Stimulated activated CD4-positive, alpha-beta T cell treated with anti-CD3 and anti-CD28 coated beads, TNF-alpha, amount 100 ng/mL, for 4 hours (primary cell): Measurements from ENCODE around the gene ERCC1.

Source experiments
- DNase-seq, 3 experiments: peaks; one replicate each; pipeline ENCODE4 v3.0.0-alpha.2; 2020; ENCODE audit warnings: low read depth in 3 of 3

Gene ERCC1

DNA sequence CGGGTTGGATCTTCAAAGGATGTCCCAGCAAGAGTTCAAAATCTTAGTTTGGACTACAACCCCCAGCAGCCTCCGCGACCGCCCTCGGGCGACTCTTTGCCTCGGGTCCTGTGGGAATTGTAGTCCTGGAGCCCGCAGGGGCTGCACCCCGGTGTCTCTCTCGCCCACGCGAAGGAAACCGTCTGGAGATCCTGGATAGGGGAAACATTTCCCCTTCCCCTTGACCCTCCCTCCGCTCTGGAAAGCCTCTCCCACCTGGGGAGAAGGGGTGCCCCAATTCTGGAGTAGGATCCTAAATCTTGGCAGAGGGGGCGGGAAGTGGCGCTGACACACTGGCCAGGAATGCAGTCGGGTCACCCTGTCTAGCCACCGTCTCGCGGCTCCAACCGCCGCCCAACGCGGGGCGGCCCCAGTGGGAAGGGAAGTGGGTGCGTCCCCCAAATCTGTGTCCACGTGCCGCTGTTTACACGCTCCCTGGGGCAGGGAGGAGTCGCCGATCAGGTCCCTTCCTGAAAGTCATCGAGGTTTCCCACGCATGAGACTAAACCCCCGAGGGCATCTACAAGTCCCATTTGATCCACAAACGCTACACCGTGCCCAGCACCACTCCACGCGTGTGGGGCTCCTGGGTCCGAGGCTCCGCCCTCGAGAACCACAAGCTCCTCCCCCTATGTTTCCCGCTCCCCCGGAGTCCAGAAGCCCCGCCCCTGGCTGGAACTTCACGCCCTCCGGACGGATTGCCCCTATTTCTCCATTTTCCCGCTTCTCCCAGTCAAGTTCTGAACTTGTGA is 18.1 kb downstream of the ERCC1 start:
- peak; percentile 60 to 71 (median 65) for DNase-seq

DNA sequence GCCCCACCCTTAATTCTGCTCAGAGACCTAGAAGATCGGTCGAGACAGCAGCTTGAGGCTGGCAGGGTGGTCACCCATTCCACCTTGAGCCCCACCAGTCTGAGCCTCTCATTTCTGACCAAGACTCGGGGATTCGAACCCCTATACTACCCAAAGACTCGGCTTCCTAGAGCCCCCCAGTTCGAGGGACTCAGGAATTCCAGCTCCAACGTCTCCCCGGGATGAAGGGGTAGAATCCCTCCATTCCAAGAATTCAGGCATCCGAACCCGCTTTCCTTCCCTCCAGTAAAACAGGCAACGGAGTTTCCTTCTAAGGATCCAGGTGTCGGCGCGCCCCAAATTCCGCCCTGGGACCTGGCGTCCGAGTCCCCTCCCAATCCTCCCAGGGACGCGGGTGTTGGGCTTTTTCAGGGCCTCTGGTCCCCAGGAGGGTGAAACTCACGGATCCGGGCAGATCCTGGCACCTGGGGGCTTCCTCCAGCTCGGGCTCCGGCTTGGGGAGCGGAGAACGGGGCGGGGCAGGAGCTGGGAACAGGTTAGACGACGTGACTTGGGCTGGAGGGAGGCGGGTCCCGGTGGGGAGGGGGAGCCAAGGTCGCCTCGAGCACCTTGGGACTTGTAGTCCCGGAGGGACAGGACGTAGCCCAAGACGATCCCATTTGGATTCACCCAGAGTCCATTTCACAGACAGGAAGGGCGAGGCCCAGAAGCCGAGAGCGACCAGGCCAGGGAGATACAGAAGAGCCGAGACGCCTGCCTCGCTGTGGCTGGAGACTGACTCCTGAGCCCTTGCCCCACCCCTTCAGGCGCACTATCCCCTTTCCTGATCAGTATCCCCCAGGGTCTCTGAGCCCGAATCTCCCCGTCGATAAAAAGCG is 18.9 kb downstream of the ERCC1 start, which contains the start of gene PPP1R13L:
TSS of gene PPP1R13L (minus strand) at position 513 of the 878 bp plus-strand sequence. CDS start 6,751 bp downstream, outside the sequence.
- peak in 1 of 3 experiments; percentile 37 for DNase-seq

DNA sequence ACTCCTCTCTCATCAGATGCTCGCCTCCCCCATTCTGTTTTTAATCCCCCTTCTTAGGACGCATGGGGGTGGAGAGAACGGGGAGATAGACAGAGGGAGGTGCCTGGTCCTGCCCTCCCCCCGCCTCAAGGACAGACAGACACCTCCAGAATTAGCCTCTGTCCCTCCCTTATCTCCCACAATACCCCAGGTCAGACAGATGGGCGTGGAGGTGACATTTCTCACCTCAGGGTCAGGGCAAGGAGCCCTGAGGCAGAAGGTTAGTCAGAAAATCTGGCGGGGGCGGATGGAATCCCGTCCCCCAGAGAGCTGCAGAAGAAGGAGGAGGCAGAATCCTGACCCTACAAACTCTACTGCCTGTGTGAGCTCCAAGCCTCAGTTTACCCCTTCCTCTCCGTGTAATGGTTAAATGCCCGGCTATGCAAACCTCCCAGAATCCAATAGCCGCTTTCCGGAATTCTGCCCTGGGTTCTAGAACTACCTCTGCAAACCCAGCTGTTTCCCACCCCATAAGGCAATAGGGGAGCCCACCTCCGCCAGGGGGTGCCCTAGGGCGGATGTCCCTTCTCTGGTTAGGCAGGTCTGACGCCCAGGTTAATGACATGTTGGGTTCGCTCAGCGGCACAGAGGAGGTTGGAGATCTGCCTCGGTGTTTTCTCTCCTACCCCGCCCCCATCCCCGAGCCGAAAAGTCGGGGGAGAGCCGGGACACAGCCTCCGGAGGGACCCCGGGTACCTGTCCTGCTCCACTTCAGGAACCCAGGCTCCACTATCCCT is 19.7 kb downstream of the ERCC1 start:
- no peak for DNase-seq

DNA sequence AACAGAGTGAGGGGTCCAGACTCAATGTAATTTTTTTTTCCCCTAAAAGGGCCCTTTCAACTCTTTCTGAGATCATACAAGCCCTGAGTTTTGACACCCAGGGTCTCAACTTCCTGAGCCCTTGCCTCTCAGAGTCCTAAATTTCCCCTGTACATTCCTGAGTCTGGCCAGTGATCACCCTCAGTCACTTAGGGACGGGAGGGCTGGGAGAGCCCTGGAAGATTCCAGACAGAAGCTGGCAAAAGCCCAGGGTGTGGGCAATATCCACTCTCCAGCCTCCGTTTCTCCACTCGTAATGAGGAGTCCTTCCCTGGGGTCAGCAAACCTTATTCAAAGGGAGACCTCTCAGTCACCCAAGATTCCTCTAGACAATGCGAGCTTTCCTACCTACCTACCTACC is 20.4 kb downstream of the ERCC1 start:
- DNase-seq: no peak

DNA sequence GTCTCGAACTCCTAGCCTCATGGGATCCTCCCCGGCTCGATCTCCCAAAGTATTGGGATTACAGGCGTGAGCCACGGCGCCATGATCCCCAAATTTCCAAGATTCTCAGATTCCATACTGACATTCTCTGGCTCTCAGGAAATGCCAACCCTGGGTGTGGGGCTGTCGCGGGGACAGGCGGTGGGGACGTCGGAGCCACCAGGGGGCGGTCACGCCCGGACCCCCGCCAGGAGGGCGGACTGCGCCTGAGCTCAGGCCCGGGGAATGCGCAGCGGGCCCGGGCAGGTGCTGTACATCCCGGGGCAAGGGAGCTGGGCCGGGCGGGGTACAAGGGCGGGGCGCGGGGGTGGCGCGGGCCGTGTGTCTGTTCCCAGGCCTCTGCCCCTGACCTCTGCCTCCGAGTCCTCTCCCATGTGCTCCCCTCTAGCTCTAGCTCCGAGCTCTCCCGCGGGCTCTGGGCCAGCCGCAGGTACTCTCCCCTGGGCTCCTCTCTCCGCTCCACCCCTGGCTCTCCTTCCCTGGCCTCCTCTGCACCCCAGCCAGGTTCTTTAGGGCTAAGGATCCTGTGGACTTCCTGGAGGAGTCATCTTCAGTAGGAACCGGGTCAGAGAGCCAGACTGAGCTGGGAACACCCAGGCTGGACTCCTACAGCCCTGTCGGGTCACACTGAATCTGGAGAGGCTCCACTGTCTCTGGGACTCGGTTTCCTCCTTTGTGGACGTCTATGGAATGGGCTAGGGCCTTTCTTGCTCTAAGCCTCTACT is 21.2 kb downstream of the ERCC1 start:
- no peak for DNase-seq

DNA sequence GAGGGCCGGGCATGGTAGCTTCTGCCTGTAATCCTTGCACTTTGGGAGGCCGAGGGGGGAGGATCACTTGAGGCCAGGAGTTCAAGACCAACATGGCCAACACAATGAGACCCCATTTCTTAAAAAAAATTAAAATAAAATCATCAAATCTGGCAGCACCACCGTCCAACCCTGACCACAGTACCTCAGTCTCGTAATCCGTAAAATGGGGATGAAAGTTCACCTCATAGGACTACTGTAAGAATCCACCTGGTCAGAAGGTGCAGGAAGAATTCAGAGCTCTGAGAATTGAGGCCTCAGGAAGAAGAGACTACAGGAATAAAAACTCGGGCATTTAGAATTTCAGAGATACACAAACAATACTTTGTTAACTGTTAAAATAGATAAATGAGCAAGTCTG is 21.9 kb downstream of the ERCC1 start:
- DNase-seq: no peak

DNA sequence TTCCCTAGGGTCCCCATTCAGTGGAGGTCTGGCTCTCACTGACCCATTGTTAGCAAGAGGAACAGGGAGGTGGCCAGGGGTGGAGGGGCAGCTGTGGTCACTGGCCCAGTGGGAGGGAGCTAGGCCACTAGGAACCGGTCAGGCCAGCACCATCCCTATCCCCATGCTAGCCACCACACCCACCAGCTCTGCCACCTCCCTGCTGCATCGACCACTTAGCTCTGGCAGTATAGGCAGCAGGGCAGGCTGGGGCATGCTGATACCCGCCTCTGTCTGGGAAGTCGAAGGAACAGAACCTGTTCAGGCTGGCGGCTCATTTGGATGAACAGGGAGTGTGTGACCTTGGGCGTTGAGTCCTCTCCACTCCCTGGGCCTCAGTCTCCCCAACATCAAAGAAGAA is 23.5 kb downstream of the ERCC1 start:
- DNase-seq: no peak

DNA sequence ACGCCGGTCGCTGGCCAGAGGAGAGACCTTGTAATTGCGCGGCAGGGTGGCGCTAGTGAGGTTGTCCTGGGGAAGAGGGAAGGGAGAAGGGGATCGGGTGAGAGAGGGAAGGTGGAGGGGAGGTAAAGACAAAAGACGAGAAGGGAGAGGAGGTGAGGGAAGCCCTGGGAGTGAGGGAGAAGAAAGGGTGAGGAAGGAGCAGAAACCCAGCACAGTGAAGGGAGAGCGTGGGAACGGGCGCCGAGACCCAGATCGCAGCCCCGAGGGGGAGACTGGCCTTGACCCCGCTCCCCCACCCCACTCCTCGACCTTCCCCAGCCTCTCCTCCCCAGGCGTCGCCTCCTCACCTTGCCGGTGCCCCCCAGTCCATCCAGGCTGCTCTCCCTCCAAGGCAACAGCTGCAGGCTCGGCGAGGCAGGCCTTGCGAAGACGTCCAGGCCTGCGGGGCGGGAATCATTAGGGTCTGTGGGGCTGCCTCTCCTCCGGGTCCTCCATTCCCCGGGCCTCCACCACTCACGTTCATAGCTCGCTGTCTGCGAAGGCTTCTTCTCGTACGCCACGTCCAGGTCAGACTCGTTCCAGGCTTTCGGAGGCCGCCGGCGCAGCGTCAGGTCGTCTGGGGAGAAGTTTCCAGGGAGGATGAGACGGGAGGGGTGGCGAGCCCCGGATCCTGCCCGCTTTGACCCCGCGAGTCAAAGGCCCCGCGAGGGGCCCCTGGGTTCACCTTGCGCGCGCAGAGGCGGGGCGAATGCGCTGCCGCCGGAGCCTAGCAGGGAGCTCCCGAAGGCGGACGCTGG is 27.7 kb downstream of the ERCC1 start:
- DNase-seq: no peak

DNA sequence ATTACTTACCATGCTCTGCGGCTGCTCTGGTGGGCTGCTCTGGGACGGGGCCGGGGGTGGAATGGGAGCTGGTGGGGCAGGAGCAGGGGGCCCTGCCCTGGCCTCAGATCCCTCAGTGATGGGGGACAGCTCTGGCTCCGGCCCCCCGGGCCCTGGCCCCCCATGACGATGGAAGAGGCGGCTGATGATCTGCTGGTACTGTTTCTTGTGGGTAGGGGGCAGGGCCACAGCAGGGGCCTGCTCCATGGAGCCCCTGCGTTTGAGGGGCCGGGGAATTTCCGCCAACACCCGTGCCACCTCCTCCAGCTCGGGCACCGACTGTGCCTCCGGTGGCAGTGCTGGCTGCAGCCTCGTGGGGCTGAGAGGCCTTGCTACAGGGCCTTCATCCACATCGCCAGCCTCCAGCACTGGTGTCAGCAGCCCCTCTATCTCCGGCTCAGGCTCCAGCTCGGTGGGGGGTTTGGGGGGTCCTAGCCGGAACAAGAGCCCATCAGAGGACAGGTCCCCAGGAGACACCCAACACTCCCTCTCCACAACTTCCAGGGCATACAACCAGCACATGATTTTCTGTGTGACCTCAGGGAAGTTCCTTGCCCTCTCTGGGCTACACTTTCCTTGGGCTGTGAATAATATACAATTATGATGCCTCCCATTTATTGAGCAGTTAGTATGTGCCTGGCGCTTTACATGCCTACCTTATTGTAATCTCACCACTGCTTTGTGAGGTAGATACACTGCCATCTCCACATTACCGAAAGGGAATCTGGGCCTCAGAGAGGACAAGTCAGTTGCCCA is 31.6 kb downstream of the ERCC1 start:
- DNase-seq: no peak

DNA sequence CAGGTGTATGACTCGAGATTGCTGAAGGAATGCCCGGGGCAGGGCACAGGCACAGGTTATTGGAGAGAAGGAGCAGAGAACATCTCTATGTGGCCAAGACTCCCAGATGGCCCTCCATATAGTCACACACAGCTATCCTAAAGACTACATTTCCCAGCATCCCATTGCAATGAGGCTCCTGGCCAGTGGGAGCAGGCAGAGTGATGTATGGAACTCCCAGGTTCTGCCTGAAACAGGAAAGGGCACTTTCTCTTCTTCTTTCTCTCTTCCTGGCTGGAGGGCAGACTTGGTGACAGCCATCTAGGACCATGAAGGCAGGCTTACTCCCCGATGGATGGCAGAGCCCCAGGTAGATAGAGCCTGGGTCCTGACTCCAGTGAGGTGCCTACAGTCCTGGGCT is 32.4 kb downstream of the ERCC1 start:
- DNase-seq: no peak

DNA sequence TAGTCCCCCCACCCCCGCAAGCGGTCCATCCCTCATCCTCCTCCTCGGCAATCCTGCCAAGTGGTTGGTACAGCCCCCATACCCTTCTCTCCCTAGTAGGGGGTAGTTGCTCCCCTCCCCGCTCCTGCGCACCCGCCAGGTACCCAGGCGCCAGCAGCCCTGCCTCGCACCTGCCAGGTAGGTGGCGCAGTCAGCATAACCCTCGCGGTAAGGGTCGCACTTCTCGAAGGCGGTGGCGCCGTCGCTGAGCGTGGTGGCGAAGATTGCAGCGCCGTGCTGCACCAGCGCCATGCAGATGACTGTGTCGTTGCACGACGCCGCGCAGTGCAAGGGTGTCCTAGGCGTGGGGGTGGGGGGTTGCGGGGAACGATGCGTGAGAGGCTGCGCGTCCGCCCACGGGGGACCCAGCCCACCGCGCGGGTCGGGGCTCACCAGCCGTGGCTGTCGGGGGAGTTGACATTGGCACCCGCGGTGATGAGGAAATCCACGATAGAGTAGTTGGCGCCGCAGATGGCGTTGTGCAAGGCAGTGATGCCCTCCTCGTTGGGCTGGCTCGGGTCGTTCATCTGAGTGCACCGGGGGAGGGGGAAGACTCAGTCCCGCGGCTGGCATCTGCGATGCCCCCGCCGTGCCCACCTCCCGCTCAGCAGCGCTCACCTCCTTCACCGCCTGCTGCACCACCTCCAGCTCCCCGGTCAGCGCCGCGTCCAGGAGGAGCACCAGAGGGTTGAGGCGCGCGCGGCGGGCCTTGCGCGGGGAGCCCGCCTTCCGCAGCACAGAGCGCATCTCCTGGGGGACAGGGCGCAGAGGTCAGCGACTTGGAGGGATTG is 38.1 kb downstream of the ERCC1 start:
- no peak for DNase-seq

DNA sequence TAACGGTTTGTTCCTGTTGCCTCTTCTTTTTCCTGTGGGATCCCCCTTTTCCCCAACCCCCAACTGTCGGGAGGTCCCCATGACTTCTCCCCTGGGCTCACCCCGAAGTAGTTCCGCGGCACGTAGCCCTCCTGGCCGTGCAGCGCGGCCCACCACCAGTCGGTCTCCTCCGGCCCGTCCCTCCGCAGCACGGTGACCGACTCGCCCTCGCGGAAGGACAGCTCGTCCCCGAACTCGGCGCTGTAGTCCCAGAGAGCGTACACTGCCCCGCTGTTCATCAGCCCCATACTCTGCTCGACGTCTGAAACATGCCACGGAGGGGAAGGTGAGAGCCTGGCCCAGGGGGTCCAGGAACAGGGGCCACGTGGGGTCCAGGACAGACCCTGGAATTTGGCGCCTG is 41.3 kb downstream of the ERCC1 start:
- no peak for DNase-seq

DNA sequence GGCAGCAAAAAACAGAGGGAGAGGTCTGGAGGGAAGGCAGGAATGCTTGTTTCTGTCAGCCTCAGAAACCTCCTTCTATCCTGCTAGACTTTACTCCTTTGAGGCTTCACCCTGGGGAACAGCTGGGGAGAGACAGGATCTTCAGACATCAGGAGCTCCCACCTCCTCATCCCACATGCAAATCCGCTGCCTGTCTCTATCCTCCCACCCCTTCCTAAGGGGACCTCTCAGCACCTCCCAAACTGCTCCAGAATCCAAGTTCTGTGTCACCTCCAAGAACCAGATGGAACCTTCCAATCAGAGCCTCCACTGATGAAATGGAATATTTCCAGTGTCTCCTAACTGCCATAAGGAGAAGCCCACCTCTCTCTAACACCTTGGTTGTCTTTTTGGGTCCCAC is 43.6 kb downstream of the ERCC1 start:
- DNase-seq: no peak

DNA sequence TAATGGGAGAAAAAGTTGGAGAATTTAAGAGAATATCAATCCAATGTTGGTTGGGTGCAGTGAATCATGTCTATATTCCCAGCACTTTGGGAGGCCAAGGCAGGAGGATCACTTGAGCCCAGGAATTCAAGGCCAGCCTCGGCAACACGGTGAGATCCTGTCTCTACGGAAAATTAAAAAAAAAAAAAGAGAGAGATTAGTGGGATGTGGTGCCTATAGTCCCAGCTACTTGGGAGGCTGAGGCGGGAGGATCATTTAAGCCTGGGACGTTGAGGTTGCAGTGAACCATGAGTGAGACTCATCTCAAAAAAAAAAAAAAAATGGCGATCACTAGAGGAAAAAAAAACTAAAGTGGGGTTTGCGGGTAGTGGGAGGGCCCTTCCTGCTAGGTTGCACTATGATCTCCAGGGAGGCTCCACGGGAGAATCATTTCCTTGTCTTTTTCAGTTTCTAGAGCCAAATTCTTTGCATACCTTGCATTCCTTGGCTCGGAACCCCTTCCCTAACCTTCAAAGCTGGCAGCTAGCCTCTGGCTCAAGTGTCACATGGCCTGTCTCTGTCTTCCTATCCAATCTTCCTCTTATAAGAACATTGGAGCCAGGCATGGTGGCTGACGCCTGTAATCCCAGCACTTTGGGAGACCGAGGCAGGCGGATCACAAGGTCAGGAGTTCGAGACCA is 47.5 kb downstream of the ERCC1 start:
- no peak for DNase-seq

DNA sequence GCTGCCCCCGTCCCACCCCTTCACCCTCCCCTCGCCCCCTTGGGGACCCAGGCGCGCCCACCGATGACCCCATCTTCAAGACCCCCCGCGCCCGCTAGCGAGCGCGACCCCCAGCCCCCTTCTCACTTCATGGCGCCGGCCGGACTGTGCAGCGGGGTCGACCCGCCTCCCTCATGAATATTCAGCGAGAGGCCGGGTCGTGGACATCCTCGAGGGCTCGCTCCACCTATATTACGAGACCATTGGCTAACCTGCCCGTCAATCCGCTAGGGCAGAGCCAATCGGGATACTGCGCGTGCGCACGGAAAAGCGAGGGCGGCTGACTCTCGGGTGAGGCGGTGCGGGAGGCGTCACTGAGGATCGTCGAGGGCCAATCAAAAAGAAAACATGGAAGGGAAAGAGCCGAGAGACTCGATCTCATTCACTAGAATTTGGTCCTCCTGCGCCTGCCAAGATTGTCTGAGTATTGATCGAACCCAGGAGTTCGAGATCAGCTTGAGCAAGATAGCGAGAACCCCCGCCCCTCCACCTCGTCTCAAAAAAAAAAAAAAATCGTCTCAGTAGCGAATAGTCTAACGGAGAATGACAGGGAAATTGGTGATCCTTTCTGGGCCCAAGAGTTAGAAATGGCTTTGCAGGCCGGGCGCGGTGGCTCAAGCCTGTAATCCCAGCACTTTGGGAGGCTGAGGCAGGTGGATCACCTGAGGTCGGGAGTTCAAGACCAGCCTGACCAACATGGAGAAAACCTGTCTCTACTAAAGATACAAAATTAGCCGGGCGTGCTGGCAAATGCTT is 53.1 kb downstream of the ERCC1 start, which contains the start of gene ERCC2:
TSS of gene ERCC2 (minus strand) at position 164 of the 795 bp plus-strand sequence. CDS start at position 131, 33 bp downstream.
- DNase-seq: peak; percentile 99 to 100 (median 99)

DNA sequence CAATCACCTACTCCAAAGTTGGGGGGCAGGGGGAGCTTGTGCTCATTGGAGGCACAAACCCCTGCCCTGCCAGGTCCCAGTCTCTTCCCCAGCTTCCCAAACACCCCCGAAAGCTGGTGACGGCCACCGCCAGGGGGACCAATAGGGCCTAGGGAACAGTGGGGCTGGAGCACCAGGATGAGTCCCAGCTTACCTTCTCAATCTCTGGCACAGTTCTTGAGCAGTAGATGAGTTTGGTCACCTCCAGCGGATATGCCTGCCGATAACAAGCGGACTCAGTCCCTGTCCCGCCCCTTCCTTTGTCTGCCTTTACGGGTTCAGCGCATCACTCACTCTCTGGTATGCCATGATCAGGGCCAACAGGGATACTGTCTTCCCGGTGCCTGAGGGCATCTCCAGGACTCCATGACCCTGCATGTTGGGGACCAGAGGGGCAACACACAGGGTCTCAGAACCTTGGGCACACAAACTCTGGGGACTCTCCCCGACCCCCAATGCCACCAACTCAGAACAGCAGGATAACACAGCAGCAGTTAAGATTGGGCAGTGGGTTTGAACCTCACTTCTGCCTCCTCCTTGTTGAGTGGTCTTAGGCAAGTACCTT is 54.9 kb downstream of the ERCC1 start:
- DNase-seq: no peak

DNA sequence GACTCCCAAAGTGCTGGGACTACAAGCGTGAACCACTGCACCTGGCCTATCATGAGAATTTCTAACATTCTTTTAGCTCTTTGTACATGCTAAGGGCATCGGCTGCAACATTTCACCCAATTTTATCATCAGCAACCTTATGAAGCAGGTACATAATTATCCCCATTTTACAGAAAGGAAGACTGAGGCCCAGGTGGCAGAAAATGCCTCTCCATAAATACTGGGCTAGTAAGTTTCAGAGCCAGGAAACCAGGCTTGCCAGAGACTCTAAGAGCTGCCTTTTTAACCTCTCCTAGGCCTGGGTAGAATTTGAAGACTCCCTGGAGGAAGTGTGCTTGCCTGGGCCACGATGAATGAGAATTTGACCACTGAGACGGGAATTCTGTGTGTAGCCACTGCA is 55.6 kb downstream of the ERCC1 start:
- DNase-seq: no peak
